Choroid plexus epithelial cell (primary cell): Measurements from ENCODE around the gene SLC6A3.

Experiments used
- DNase-seq: peaks from one replicate; pipeline ENCODE4 v3.0.0-alpha.2; 2010; ENCODE audit warnings: low read depth
- H3K4me3 ChIP-seq: 2 replicates; pipeline ENCODE4 v1.5.1; 2011; ENCODE audit warnings: low read depth, mild to moderate bottlenecking, control low read depth, low read length, moderate library complexity
- CTCF ChIP-seq: conservative IDR thresholded peaks from 2 replicates; pipeline ENCODE4 v1.5.1; 2011; ENCODE audit warnings: low read depth, mild to moderate bottlenecking, control low read depth, inconsistent platforms, low read length, moderate library complexity

The SLC6A3 gene

GRCh38 chr5:1487079-1487764 is 42.0 kb upstream of the SLC6A3 start:
- H3K4me3 ChIP-seq = no peak overlapping the region
- no peak for TF ChIP-seq CTCF
- no peak for DNase-seq

GRCh38 chr5:1486271-1486670 is 41.0 kb upstream of the SLC6A3 start:
- DNase-seq = no peak
- no peak overlapping the region for H3K4me3 ChIP-seq
- TF ChIP-seq CTCF = no peak

- H3K4me3 ChIP-seq = no peak overlapping the region
- no peak for TF ChIP-seq CTCF
- no peak for DNase-seq
Measured at GRCh38 chr5:1485579-1486118, 40.4 kb upstream of the SLC6A3 start.

- no peak for DNase-seq
- TF ChIP-seq CTCF = no peak
Measured at GRCh38 chr5:1484730-1485578, 39.7 kb upstream of the SLC6A3 start.

GRCh38 chr5:1483856-1484729 is 38.9 kb upstream of the SLC6A3 start:
- no peak for DNase-seq
- TF ChIP-seq CTCF = no peak
- H3K4me3 ChIP-seq = no peak overlapping the region

More at GRCh38 chr5:1484730-1485578, 39.7 kb upstream of the SLC6A3 start:
- H3K4me3 ChIP-seq = no peak overlapping the region

- no peak for TF ChIP-seq CTCF
- no peak for DNase-seq
- no peak overlapping the region for H3K4me3 ChIP-seq
Measured at GRCh38 chr5:1483064-1483463, 37.8 kb upstream of the SLC6A3 start.
